Activated B cell treated with CpG ODN at 0.5 μM for 24 hours (primary cell): ENCODE data around the gene LMX1B. TPM values are rescaled to one million over a fixed set of nuclear protein-coding genes. Genes with fewer than 3 reads are reported as not detected.

Experiments used
- ATAC-seq: fragments of 200-7000 bp; cut with Tn5 transposase; one replicate; pipeline ENCODE4 v1.10.0; 2021; ENCODE audit warnings: low read depth, mild to moderate bottlenecking, moderate library complexity
- CTCF ChIA-PET: fragments of 350-600 bp; sonication (Branson Sonifier 250); formaldehyde crosslinking; loops from one replicate; lab custom pipeline; 2021; ENCODE audit warnings: antibody characterized with exemption; lab: Charles Lee
- POLR2A ChIA-PET: fragments of 350-600 bp; sonication (Branson Sonifier 250); formaldehyde crosslinking; loops from one replicate; lab custom pipeline; 2021; ENCODE audit warnings: antibody characterized with exemption; lab: Charles Lee
- DNase-seq: peaks from one replicate; pipeline ENCODE4 v3.0.0; 2022
- H3K27ac Mint-ChIP-seq: one replicate; pipeline ENCODE4 v1.8.0; 2020; ENCODE audit warnings: mixed read lengths
- H3K27me3 Mint-ChIP-seq: one replicate; pipeline ENCODE4 v1.8.0; 2021; ENCODE audit warnings: mixed read lengths
- H3K36me3 Mint-ChIP-seq: one replicate; pipeline ENCODE4 v1.8.0; 2021; ENCODE audit warnings: low read depth, mixed read lengths
- H3K4me1 Mint-ChIP-seq: one replicate; pipeline ENCODE4 v1.8.0; 2021; ENCODE audit warnings: mixed read lengths
- H3K4me3 Mint-ChIP-seq: one replicate; pipeline ENCODE4 v1.8.0; 2020; ENCODE audit warnings: mild to moderate bottlenecking, mixed read lengths
- H3K9me3 Mint-ChIP-seq: one replicate; pipeline ENCODE4 v1.8.0; 2020; ENCODE audit warnings: mixed read lengths
- CTCF ChIP-seq: fragments of 200-600 bp; IDR thresholded peaks from one replicate; pipeline ENCODE4 v1.8.0; 2022; ENCODE audit warnings: antibody characterized with exemption, mild to moderate bottlenecking
- intact Hi-C: fragments of 100-400 bp; cut with micrococcal nuclease; formaldehyde crosslinking; loops from one replicate; pipeline ENCODE4 v1.15.1; 2024
- total RNA-seq: library from RNA; stranded (reverse); gene quantifications from 2 replicates; pipeline ENCODE4 v1.2.3, GENCODE V29; 2022

The LMX1B gene
- total RNA-seq, 1 donor from 2014 or later: not detected

GRCh38 chr9:126609191-126609590, 4.5 kb upstream of the LMX1B start:
- Mint-ChIP-seq H3K9me3 (no peaks in the 10 kb centered on the region), H3K27ac (no peak overlapping the region), H3K4me3 (no peak overlapping the region), H3K36me3 (no peaks in the 10 kb centered on the region), H3K27me3 (peaks cover 50% of the 10 kb centered on the region), H3K4me1 (peaks cover 28% of the 10 kb centered on the region)
- POLR2A ChIA-PET: no interaction called here
- TF ChIP-seq CTCF: no peak
- DNase-seq (no peak), ATAC-seq (no peak)
- CTCF ChIA-PET: no interaction called here
- intact Hi-C loops: no loop called here

GRCh38 chr9:126609711-126610388, 3.9 kb upstream of the LMX1B start:
- POLR2A ChIA-PET: no interaction called here
- H3K4me1 Mint-ChIP-seq: peaks cover 33% of the 10 kb centered on the region

GRCh38 chr9:126611193-126611591, 2.5 kb upstream of the LMX1B start:
- ChIA-PET CTCF (interaction anchor here (1.0 to 1.7 kb wide), 2 partner anchors 79 to 170 kb away, joined by 3 to 7 read pairs; no protein-coding TSS in a partner anchor), POLR2A (no interaction called here)
- no peaks in the 10 kb centered on the region for H3K36me3 Mint-ChIP-seq
- H3K4me3 Mint-ChIP-seq: peak overlapping the region; percentile 48
- no peak overlapping the region for H3K27ac Mint-ChIP-seq
- H3K9me3 Mint-ChIP-seq: no peaks in the 10 kb centered on the region
- peaks cover 56% of the 10 kb centered on the region for H3K27me3 Mint-ChIP-seq
- DNase-seq (no peak), ATAC-seq (no peak)
- peaks cover 34% of the 10 kb centered on the region for H3K4me1 Mint-ChIP-seq
- intact Hi-C loops: loop anchor here (1.0 kb wide), 3 partner anchors 12 to 170 kb away; no protein-coding TSS in a partner anchor
- no peak for TF ChIP-seq CTCF

More at GRCh38 chr9:126609711-126610388, 3.9 kb upstream of the LMX1B start:
- CTCF ChIA-PET: no interaction called here
- no peak overlapping the region for H3K27ac Mint-ChIP-seq
- ATAC-seq (no peak), DNase-seq (no peak)
- no peak for TF ChIP-seq CTCF
- no peak overlapping the region for H3K4me3 Mint-ChIP-seq
- H3K9me3 Mint-ChIP-seq: no peaks in the 10 kb centered on the region
- peaks cover 54% of the 10 kb centered on the region for H3K27me3 Mint-ChIP-seq
- no peaks in the 10 kb centered on the region for H3K36me3 Mint-ChIP-seq
- intact Hi-C loops: no loop called here

GRCh38 chr9:126611592-126612325, 2.0 kb upstream of the LMX1B start:
- H3K27ac Mint-ChIP-seq: no peak overlapping the region
- peaks cover 34% of the 10 kb centered on the region for H3K4me1 Mint-ChIP-seq
- intact Hi-C loops: loop anchor here (1.0 kb wide), 3 partner anchors 12 to 170 kb away; no protein-coding TSS in a partner anchor
- H3K36me3 Mint-ChIP-seq: no peaks in the 10 kb centered on the region
- no peaks in the 10 kb centered on the region for H3K9me3 Mint-ChIP-seq
- POLR2A ChIA-PET: interaction anchor here (0.8 kb wide), 1 partner anchor 596 kb away, joined by 3 read pairs; no protein-coding TSS in a partner anchor
- DNase-seq (peak; percentile 68), ATAC-seq (peak; percentile 91)
- CTCF ChIA-PET: interaction anchor here (1.0 to 1.7 kb wide), 2 partner anchors 79 to 169 kb away, joined by 3 to 7 read pairs; no protein-coding TSS in a partner anchor
- peak overlapping the region; percentile 73 for H3K4me3 Mint-ChIP-seq
- peaks cover 59% of the 10 kb centered on the region for H3K27me3 Mint-ChIP-seq
- TF ChIP-seq CTCF: no peak

- Mint-ChIP-seq H3K36me3 (no peaks in the 10 kb centered on the region), H3K9me3 (no peaks in the 10 kb centered on the region), H3K4me3 (peak overlapping the region; percentile 76), H3K27ac (no peak overlapping the region), H3K27me3 (peaks cover 58% of the 10 kb centered on the region), H3K4me1 (peaks cover 32% of the 10 kb centered on the region)
- no peak for DNase-seq
- ATAC-seq: no peak
- no peak for TF ChIP-seq CTCF
- ChIA-PET POLR2A (interaction anchor here (0.8 kb wide), 1 partner anchor 595 kb away, joined by 3 read pairs; no protein-coding TSS in a partner anchor), CTCF (interaction anchor here (1.7 kb wide), 1 partner anchor 169 kb away, joined by 7 read pairs; no protein-coding TSS in a partner anchor)
- intact Hi-C loops: no loop called here
Observed at GRCh38 chr9:126612326-126612812, 1.4 kb upstream of the LMX1B start.
